ENCODE data around the gene IFT20. TPM values are rescaled to one million over a fixed set of nuclear protein-coding genes. Genes with fewer than 3 reads are reported as not detected.

Gene IFT20
- total and polyA plus RNA-seq, 9 of the 15 experiments (the other 6 are each of a cell fraction or from before 2014, with no cell fraction given), result 11.2 to 38.6 (median 20.1) TPM

GRCh38 chr17:28372945-28373274, 37.6 kb upstream of the IFT20 start:
- no TSS peak for BruUV-seq (replicated peaks)
- Histone ChIP-seq H4K20me1 (replicated peaks; ENCODE audit: control insufficient read depth, insufficient read depth, low read length) (peaks cover 14% of the 10 kb centered on the region), H2AFZ (ENCODE audit: low read depth, low read length) (no peak overlapping the region), H3K9ac (ENCODE audit: insufficient read depth in 1 of 2, low read depth in 2 of 2, low read length in 2 of 2) (no peak overlapping the region), H3K4me2 (ENCODE audit: insufficient read depth, low read length) (no peak overlapping the region), H3K27me3 (ENCODE audit: control insufficient read depth in 2 of 2, insufficient read depth in 2 of 2, low read length in 2 of 2) (peaks cover 0 to 4% of the 10 kb centered on the region in 2 experiments; a peak in 1 of 5 replicates), H3K9me1 (ENCODE audit: control insufficient read depth, insufficient read depth, low read length) (peaks cover 5% of the 10 kb centered on the region), H3K36me3 (ENCODE audit: control insufficient read depth, insufficient read depth, low read length) (no peaks in the 10 kb centered on the region), H3K79me2 (ENCODE audit: control insufficient read depth, insufficient read depth, low read length) (no peaks in the 10 kb centered on the region), H3K9me3 (replicated peaks; ENCODE audit: control insufficient read depth, insufficient read depth, low read depth, low read length) (no peaks in the 10 kb centered on the region), H3K4me1 (replicated peaks in 1 of 2; ENCODE audit: control insufficient read depth in 2 of 2, insufficient read depth in 2 of 2, low read length in 2 of 2) (peaks cover 16 to 35% of the 10 kb centered on the region in 2 experiments), H3K27ac (ENCODE audit: extremely low read depth, low read depth, low read length) (no peak overlapping the region), H3K4me3 (no peak overlapping the region)
- POLR2A ChIA-PET, result interaction anchor here (1.2 kb wide), 1 partner anchor 15 kb away, joined by 5 read pairs; the partner anchor contains the start of gene POLDIP2
- 32% methylated on average over 2 of the region's 6 CpGs for WGBS (ENCODE audit: insufficient coverage, low coverage, missing lambda C conversion rate)
- DNase-seq (ENCODE audit: extremely low read depth in 1 of 4, low spot score in 3 of 4) (no peak), FAIRE-seq (no peak), ATAC-seq (no peak)
- in situ Hi-C loops (cut with MboI) (no loop called here), intact Hi-C loops (cut with micrococcal nuclease) (no loop called here)
- CTCF ChIA-PET (ENCODE audit: low intra/inter-chr PET ratio), result no interaction called here
- TF ChIP-seq PTTG1 (tag; IDR thresholded peaks at IDR 0.05; ENCODE audit: low read depth) (no peak), ZNF23 (CRISPR knock-in tag; IDR thresholded peaks at IDR 0.05) (no peak), LCOR (CRISPR knock-in tag; IDR thresholded peaks at IDR 0.05) (no peak), TAF15 (IDR thresholded peaks at IDR 0.05; ENCODE audit: low read depth, low read length) (no peak), EWSR1 (IDR thresholded peaks at IDR 0.05; ENCODE audit: borderline replicate concordance, low read depth, partially characterized antibody) (no peak), ZNF764 (CRISPR knock-in tag; IDR thresholded peaks at IDR 0.05; ENCODE audit: low read depth) (no peak), ZFP36 (IDR thresholded peaks at IDR 0.05; ENCODE audit: low read depth, low read length, partially characterized antibody) (no peak), MCM3 (IDR thresholded peaks at IDR 0.05) (no peak), EZH2 (IDR thresholded peaks at IDR 0.05; ENCODE audit: borderline replicate concordance, low read depth, low read length) (no peak), POLR3A (IDR thresholded peaks at IDR 0.05; ENCODE audit: borderline replicate concordance, extremely low read depth, insufficient read depth, insufficient read length) (no peak), MYNN (IDR thresholded peaks at IDR 0.05) (no peak), MYNN (CRISPR knock-in tag; IDR thresholded peaks at IDR 0.05) (no peak), FOXJ3 (CRISPR knock-in tag; IDR thresholded peaks at IDR 0.05) (no peak), RBM25 (IDR thresholded peaks at IDR 0.05; ENCODE audit: low read depth, low read length, severe bottlenecking) (no peak), E2F5 (CRISPR knock-in tag; IDR thresholded peaks at IDR 0.05) (no peak)
- TF ChIP-seq, protein P1, sequence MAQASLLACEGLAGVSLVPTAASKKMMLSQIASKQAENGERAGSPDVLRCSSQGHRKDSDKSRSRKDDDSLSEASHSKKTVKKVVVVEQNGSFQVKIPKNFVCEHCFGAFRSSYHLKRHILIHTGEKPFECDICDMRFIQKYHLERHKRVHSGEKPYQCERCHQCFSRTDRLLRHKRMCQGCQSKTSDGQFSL (CRISPR knock-in tag; IDR thresholded peaks at IDR 0.05), result no peak
- TF ChIP-seq, protein P1 (tag; IDR thresholded peaks at IDR 0.05), result no peak
- TF ChIP-seq, protein P2, sequence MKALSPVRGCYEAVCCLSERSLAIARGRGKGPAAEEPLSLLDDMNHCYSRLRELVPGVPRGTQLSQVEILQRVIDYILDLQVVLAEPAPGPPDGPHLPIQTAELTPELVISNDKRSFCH (CRISPR knock-in tag; IDR thresholded peaks at IDR 0.05), result no peak
- TF ChIP-seq, protein P2 (tag; IDR thresholded peaks at IDR 0.05), result no peak
- TF ChIP-seq, protein P3, sequence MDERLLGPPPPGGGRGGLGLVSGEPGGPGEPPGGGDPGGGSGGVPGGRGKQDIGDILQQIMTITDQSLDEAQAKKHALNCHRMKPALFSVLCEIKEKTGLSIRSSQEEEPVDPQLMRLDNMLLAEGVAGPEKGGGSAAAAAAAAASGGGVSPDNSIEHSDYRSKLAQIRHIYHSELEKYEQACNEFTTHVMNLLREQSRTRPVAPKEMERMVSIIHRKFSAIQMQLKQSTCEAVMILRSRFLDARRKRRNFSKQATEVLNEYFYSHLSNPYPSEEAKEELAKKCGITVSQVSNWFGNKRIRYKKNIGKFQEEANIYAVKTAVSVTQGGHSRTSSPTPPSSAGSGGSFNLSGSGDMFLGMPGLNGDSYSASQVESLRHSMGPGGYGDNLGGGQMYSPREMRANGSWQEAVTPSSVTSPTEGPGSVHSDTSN (CRISPR knock-in tag; IDR thresholded peaks at IDR 0.05; ENCODE audit: low read depth), result no peak
- TF ChIP-seq, protein P3 (tag; conservative IDR thresholded peaks at IDR 0.05; ENCODE audit: low read depth), result no peak

All from K562 (cell line).